ENCODE measurements around the gene EFEMP1.

The EFEMP1 gene, protein sequence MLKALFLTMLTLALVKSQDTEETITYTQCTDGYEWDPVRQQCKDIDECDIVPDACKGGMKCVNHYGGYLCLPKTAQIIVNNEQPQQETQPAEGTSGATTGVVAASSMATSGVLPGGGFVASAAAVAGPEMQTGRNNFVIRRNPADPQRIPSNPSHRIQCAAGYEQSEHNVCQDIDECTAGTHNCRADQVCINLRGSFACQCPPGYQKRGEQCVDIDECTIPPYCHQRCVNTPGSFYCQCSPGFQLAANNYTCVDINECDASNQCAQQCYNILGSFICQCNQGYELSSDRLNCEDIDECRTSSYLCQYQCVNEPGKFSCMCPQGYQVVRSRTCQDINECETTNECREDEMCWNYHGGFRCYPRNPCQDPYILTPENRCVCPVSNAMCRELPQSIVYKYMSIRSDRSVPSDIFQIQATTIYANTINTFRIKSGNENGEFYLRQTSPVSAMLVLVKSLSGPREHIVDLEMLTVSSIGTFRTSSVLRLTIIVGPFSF

DNA sequence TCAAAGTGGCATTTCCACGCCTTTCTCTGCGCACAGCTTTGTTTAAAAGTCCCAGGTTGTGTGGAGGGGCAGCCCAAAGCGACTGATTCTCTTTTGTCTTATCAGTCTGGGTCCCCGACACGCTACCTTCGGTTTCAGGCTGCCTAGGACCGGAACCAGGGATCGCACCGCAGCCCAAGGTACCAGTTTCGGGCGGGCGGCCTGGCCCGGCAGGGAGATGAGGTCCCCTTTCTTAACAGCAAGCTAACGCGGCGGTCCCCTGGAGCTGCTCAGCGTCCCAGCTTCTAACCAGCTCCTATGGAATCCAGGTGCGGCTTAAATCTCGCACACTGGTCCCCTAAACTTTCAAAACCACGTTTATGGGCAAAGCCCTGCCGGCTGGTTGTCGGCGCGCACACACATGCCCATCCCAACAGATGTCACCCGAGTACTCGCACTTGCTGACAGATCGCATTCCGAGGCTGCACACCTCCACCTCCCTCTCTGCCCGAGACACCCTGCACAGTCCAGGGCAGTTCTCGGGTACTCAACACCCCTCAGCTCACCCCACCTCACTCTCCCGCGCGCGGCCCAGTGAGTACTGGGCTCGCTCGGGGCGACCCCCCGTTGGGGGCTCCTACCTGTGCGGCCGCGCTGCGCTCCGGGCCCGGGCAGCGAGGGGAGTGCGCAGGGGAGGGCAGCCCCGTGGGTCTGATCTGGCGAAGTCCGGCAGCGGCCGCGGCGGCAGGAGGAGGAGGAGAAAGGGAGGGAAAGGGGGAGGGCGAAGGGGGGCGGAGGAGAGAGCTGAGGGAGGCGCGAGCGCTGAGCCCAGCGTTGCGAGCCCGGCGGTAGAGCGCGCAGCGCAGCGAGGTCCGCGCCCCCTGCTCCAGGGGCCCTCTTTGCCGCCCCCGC, at the start of gene EFEMP1:
Gene EFEMP1 (minus strand): TSS at position 692 of the 891 bp plus-strand sequence. CDS start 1,342 bp downstream, outside the sequence.
- FAIRE-seq: no peak

DNA sequence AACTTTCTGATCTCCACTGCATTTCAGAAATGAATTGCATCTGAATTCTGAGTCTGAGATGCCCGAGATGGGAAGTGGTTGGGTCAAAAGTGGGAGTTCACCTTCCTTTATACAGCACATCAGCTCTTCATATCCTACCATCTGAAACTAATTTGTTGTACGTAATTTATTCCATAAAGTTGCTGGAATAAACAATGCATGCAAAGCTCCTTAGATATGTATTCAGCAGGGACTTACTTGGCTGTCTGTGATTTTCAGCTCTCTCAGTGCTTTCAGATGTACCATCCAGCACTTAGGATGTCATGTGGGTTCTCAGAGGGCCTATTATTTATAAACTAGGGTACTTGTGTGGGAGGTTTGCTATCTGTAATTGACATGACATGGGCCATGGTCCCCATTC, 46.9 kb upstream of the EFEMP1 start:
- FAIRE-seq: no peak

DNA sequence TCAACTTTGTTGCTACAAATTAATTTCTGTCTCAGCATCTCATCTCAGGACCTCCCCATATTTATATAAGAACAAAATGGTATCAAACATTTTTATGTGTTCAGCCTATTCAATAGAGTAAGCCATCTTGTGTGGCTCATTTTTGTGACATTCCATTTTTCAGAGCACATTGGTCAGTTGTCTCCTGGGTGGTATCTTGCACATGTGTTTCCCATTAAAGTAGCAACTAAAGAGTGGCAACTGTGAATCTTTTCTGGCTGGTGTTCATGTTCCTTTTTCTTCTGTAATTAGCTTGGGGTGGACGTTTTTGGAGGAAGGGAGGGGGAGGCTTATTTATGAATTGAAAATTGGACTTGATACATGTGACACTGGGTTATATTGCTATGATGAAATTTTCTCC, 45.4 kb upstream of the EFEMP1 start:
- FAIRE-seq: no peak

DNA sequence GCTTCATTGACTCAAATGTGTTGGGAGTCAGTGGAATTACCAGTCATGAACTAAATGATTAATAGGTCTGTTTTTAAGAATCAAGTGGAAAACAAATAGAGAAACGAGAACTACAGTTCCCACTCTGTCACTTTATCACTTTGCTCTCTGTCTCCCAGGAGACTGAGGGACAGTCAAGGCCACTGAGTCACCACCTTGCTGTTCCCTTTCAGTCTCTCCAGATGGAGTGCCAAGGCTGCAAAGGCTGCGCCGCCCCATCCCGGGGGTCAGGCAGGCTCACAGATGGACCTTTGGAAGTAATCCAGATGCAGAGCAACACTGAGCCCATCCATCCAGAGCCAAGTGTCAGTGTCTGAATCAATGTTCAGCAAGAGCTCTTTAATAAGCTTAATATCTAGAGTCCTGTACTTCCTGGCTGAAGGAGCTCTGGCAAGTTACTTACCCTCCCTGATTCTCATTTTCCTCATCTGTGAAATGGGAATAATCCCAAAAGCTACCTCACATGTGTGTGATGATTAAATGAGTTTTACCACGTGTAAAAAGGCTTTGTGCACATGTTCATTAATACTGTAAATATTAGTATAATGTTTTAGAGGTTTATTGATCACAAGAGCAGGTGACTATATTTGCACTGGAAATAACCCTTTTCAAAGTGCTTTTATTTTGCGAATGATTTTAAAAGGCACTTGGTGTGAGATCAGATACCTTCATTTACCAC, 43.0 kb upstream of the EFEMP1 start:
- no peak for FAIRE-seq

DNA sequence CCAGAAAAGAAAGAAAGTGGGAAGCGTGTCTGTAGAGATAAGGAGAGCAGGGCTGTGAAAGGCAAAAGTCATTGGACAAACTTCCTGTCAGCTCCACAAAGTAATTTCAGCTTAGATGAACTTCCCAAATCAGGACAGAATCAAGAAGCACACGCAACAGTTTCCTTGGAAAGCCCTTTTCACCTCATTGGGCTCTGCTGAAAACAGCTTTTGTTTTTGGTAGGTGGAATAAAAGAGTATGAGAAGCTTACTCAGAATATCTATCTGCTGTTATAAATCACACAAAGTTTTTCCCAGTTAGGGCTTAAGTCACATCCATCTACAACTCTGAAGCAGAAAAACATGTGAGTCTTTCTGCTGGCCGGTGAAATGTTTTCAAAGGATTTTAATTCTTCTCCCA, 42.4 kb upstream of the EFEMP1 start:
- no peak for FAIRE-seq

DNA sequence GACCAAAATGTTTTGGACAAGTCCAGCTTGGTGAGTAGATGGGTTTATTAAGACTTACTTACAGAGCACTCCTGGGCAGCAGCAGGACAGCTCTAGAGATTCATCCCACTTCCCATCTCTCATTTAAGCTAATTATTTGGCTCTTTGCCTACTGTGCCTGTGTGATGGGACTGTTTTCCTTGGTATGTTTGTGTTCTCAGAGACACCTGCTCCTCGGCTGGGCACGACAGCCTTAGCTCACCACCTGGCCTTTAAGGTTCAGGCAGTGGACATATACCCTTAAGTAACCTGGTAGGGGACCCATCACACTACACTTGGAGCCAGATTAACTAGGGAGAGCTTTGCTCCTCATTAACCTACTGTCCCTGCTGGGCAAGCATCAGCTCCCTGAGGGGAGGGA, 41.7 kb upstream of the EFEMP1 start:
- FAIRE-seq: no peak

DNA sequence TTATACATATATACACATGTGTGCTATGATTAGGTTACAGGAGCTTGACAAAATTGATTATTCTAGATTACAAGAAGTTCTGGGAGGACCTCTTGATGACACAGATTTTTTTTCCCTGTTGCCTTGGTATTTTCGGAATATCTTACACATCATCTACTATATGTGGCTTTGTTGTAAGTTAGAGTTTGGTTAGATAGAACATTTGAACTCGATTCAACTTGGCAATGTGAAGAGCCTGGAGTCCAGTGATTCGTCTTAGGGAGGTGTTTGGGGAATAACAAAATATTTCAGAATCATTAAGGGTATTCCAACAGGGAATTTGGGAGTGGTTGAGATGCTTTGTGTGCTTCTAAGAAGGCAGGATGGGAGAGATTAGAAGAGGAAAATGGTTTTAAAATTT, 39.3 kb upstream of the EFEMP1 start:
- no peak for FAIRE-seq

DNA sequence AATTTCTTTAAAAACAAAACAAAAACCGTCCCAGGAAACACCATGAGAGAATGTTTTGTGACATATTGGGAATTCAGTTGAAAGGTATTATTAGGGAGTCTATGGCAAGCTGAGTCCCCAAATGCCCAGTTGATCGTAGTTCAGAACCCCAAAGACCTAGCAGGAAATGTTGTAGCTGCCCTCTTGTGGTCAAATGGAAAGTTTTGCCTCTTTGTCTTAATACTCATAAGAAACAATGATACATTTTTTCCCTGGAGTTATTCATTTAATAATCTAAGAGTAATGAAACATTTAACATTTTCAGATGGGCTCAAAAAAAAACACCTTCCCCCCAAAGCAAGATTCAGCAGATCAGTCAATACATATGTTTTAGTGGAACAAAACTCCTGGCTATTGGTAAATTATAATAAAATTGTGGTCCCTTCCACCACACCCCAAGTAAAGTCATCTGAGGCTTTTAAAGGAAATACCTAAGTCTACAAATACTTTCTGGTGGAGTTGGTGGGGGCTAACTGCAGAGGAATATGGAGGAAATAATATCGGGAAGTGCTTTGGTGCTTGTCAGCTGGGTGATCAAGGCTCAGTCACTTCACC, 37.8 kb upstream of the EFEMP1 start:
- FAIRE-seq: no peak

DNA sequence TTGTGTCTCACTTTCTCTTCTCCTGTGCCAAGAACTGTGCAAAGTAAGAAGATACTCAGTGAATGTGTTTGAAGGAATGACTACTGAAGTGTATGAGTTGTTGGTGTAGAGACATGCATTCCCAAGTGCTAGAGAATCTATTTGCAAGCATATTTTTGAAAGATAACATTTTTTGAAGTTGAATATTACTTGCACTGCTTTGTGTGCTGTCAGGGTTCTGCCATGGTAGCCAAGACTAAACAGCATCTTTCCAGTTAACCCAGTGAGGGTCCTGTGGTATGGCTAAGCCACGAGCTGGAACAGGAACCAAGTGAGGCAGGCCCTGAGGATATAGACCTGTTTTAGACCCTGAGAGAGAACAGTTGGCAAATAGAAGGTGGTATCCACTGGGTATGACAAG, 35.2 kb upstream of the EFEMP1 start:
- FAIRE-seq: no peak

DNA sequence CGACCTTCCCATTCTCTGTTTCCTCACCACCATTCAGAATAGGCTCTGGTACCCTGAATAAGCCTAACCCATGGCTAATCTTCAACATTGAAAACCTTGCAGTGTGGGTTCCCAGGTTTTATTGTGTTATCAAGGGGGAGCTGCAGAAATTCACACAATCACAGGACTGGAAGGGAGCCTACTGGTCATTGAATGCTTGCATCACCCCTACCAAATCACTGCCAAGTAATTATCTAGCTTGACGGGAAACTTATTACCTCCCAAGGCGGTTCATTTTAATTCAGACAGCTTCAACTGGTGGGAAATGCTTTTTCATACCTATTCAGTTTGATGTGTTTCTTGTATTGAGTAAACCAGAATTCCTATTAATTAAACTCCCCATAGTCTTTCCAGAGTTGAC, 33.6 kb upstream of the EFEMP1 start:
- no peak for FAIRE-seq

DNA sequence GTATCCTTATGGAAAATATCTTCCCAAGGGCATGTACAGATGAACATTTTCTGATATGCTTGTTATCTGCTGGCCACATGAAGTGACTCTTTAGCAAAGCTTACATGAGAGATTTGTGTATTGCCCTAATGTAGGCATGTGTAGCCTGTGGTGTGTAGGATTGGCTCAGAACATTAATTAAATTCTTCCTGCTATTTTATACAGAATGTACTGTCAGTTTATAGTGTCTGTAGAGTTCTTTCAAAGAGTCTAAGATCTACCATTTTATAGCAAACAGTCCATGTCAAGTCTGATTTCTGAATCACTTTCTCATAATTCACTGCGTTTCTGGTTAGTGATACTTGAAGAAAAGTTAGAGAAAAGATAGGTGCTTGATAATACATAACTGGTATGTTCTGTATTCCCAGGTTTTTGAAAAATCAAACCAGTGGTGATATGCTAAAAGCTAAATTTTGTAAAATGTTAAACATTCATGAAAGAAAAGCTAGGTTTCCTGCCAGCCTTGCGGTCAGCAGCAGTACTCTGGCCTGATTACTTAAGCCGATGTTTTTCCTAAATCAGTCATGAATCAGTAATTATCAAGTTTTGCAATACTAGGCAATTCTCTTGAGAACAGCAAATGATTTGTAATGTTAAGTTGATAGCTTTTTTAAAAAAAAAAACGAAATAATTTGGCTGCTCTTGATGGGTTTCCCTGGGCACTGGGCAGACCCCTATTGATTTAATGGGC, 30.9 kb upstream of the EFEMP1 start:
- FAIRE-seq: no peak

DNA sequence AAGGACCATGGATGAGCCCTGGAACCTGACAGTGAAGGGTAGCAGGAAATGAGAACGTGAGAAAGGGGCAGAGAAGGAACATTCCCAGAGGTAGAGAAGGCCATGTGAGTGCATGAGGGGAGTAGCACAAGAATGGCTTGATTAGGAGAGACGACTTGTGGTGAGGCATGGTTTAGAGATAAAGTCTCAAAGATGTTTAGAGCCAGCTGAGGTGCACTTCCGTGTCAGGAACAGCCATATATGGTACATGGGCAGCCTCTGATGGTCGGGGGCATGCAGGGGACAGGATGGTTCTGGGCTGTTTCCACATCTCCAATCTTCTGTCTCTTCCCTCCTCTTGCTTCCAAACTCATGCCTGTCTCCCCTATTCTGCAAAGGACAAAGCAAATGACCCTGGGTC, 28.8 kb upstream of the EFEMP1 start:
- FAIRE-seq: no peak

DNA sequence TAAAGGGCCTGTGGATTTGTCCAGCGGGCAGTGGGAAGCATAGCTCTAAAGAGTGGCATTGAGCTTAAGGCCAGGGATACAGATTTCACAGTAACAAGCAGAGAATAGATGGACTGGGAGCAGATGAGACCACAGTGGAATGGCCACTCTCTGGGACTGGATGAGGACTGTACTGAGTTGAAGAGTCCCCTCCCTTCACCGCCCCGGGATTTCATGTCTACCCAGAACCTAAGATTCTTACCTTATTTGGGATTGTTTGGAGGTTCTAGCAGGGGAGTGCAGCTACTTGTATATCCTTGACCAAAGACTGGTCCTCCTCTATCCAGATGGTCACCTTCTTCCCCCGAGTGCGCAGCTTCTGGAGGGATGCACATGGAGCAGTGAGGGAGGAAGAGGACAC, 28.0 kb upstream of the EFEMP1 start:
- no peak for FAIRE-seq

DNA sequence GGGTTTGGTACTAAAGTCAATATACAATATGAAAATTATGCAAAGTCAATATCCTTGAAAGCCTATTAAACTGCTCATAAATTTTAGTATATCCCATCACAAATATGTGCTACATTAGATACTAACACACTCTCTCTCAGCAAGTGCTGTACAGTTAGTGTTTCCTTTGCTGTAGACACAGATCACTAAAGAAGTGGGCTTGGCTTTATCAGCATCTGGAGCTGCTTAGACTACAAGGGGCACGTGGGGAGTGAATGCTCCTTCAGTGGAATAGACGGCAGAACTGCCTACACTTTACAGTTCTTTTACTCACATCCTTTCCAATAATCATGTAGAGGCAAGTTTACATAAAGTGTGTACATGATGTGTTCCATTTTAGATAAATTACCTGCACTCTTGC, 26.0 kb upstream of the EFEMP1 start:
- no peak for FAIRE-seq

DNA sequence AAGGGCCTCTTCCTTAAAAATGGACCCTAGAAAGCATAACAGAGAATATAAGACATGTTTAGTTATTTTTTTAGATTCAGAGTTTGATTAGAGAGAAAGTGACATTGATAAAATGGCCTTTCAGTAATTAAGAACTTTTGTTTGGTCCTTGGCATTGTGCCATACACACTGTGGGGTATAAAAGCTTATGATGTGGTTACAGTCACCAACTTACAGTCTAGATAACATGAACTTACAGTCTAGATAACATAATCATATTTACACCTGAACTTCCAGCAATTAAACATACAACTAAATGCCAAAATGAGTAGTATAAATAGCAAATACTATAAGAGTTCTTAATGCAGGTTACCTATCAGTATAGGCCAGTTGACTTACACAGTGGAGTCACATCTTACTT, 25.6 kb upstream of the EFEMP1 start:
- no peak for FAIRE-seq

DNA sequence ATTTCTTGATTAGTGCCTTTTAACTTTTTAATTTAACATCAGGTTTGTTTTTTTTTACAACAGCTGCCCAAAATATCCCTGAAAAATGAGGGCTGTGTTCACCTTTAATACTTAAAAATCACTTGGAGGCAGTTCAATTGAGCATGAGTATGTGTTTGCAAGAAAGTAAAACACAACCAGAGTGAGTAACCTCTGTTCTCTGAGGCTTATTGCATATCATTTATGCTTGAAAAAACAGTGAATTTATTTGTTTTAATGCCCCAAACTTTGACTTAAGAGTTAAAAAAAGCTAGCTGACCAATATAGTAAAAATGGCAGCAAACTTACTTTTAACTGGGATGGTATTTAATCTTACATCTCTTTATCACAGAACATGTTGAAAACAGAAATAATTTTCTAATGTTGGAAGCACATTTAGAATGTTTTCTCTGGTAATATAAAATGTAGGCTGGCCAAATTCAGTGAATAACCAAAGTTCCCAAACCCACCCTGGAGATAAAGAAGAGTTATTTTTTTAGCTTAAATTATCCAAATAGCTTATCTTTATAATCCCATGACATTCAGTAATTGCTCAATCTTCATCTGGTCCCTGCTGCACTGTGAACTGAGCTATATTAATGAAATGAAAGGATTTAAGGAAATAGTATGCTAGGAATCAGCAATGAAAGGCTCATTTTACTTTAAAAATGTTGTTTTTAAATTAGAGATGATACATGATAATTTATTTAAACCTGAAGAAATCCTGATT, 24.8 kb upstream of the EFEMP1 start:
- FAIRE-seq: no peak

DNA sequence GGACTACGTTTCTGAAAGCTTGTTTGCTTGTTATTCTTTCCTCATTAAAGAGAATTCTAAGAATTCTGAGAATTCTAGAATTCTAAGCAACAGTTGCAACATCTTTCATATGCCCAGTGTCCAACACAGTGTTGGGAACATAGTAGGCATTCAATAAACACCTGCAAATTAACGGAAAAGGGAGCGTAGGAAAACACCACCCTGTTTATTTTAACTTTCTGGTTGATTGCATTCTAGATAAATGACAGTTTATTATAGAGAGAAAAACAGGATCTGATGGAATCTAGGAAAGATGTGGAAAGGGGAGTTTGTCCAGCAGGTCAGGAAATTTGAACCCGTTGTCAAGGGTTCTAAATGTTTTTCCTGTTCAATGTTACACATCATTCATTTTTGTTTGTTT, 24.2 kb upstream of the EFEMP1 start:
- no peak for FAIRE-seq

DNA sequence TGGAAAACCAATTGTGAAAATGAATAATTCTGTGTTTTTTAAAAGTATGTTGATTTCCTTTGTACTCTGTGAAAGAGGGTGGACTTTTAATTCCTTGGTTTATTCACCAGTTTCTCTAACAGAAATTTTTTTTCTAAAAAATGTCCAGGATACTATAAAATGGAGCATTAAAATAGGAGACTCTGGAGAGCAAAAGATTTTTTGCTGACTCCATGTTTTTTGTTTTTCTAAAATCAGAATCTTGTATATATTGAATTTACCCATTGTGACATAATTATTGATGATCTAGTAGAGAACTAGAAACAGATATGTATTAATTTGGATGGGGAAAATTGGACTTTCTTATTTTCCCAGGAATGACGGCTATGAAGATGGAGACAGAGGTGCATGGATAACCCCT, 23.2 kb upstream of the EFEMP1 start:
- FAIRE-seq: no peak

DNA sequence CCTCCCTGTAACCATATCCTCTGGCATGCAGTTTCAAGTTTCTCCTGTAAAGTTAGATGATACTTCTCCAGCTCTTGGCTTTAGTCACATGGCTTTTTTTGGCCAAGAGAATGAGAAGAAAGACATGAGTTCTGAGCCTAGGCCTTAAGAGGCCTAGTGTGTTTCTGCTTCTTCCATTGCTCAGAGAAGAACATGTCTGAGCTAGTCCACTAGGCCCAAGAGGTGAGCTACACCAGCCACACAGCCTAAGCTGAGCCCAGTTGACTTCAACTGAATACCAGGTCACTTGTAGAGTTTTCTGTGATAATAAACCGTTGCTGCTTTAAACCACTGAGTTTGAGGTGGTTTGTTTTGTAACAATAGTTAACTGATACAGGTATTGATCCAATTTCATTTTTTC, 19.9 kb upstream of the EFEMP1 start:
- no peak for FAIRE-seq

DNA sequence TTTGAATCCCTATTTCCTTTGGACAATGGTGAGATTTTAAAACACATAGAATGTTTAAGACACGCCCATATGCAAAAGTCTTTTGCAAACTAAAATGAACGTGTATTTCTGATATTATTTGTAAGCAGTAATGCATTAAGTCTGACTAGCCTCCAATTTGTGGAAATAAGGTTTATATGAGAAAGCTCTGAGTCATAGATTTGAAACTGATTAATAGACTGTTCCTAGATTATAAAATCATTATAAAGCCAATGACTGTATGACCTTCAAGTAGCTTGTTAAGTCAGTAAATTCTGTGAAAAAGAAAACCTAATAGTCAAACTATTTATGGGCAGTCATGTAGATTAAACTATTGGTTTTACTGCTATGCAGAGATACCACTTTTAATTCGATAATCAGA, 12.8 kb upstream of the EFEMP1 start:
- no peak for FAIRE-seq

DNA sequence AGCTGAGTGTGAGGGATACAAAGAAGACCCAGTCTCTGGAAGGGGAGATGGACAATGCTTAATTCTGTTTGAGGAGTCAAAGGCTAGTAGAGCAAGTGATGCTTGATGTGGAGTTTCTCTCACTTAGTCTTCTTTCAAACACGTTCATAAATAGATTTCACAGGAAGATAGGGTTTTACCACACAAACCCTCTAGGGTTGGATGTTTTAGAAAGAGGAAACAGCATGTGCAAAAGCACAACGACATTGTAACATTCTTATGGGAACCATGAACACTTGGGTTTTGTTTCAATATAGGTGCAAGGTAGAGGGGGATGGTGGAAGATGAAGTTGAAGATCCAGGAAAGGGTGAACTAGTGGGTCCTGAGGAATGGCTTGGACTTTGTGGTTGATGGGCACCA, 10.8 kb upstream of the EFEMP1 start:
- FAIRE-seq: no peak

All from colon (tissue), 2 donors.